Measurements from ENCODE around the gene GFY. TPM values are rescaled to one million over a fixed set of nuclear protein-coding genes. Genes with fewer than 3 reads are reported as not detected.

The GFY gene
- total and polyA plus RNA-seq, 10 of the 15 experiments (the other 5 are each of a cell fraction or from before 2014, with no cell fraction given) = 0.05 TPM; not detected in 9

- TF ChIP-seq NR2C2 (IDR thresholded peaks at IDR 0.05; ENCODE audit: borderline replicate concordance, control insufficient read depth, insufficient read length, low read depth) (no peak), JUND (IDR thresholded peaks at IDR 0.05; ENCODE audit: low read depth, low read length) (0 out of 2 replicates have a peak, but pooled peaks have one; percentile 4), RUNX3 (IDR thresholded peaks at IDR 0.05; ENCODE audit: low read length) (peak; percentile 62; the same call in 1 of the 2 replicates), CEBPZ (IDR thresholded peaks at IDR 0.05; ENCODE audit: low read depth, low read length) (no peak), ZSCAN29 (IDR thresholded peaks at IDR 0.05) (peak; percentile 43; the same call in 1 of the 2 replicates), NFYB (IDR thresholded peaks at IDR 0.05; ENCODE audit: insufficient read depth, low read depth, low read length) (peak; percentile 88), CHD1 (IDR thresholded peaks at IDR 0.05; ENCODE audit: low read depth, low read length) (0 out of 2 replicates have a peak, but pooled peaks have one; percentile 44), HCFC1 (IDR thresholded peaks at IDR 0.05; ENCODE audit: low read length) (peak; percentile 60), SREBF1 (IDR thresholded peaks at IDR 0.05; ENCODE audit: low read length) (no peak), IKZF1 (conservative IDR thresholded peaks at IDR 0.05) (peak; percentile 70; the same call in 1 of the 2 replicates), NFYA (IDR thresholded peaks at IDR 0.05; ENCODE audit: borderline replicate concordance, low read depth, low read length) (no peak), SKIL (IDR thresholded peaks at IDR 0.05; ENCODE audit: low read depth, poor library complexity, severe bottlenecking) (peak; percentile 42), RCOR1 (conservative IDR thresholded peaks at IDR 0.05; ENCODE audit: low read depth, low read length) (no peak), CHD2 (IDR thresholded peaks at IDR 0.05; ENCODE audit: borderline replicate concordance, low read depth, low read length) (peak; percentile 93), DPF2 (IDR thresholded peaks at IDR 0.05) (peak; percentile 50; the same call in 1 of the 2 replicates), RELA (IDR thresholded peaks at IDR 0.05; ENCODE audit: borderline replicate concordance, partially characterized antibody) (peak; percentile 43), MAX (IDR thresholded peaks at IDR 0.05; ENCODE audit: low read depth, low read length) (0 out of 2 replicates have a peak, but pooled peaks have one; percentile 57), PML (IDR thresholded peaks at IDR 0.05; ENCODE audit: low read length) (peak; percentile 97), RB1 (IDR thresholded peaks at IDR 0.05; ENCODE audit: borderline replicate concordance) (no peak), STAT1 (conservative IDR thresholded peaks at IDR 0.05) (no peak), USF1 (IDR thresholded peaks at IDR 0.05; ENCODE audit: borderline replicate concordance, extremely low read length, insufficient read depth, low read depth, low read length) (peak; percentile 90), ZNF622 (IDR thresholded peaks at IDR 0.05) (no peak), FOS (IDR thresholded peaks at IDR 0.05; ENCODE audit: borderline replicate concordance, extremely low read depth, insufficient read length) (peak; percentile 9), TAF1 (IDR thresholded peaks at IDR 0.05; ENCODE audit: borderline replicate concordance, low read depth, low read length) (peak; percentile 91), POLR2AphosphoS2 (IDR thresholded peaks at IDR 0.05; ENCODE audit: low read depth, low read length) (peak; percentile 97)
These were observed 28.0 kb downstream of the GFY start, which contains the start of gene ALDH16A1 (continued) for GRCh38 chr19:49453013-49453756.

Data from GM12878 (cell line).